ENCODE data around the gene CMKLR1.

GRCh38 chr12:108380382-108380781 is 41.3 kb upstream of the CMKLR1 start:
- TF ChIP-seq MAX (IDR thresholded peaks at IDR 0.05) = no peak
- TF ChIP-seq RAD21 (IDR thresholded peaks at IDR 0.05; ENCODE audit: low read depth) = no peak
- no peak for TF ChIP-seq FOXM1 (IDR thresholded peaks at IDR 0.05; ENCODE audit: borderline replicate concordance, low read depth)
- no peak for TF ChIP-seq ZBTB7A (IDR thresholded peaks at IDR 0.05; ENCODE audit: low read depth)
